Nephron progenitor cell (in vitro differentiated cells): ENCODE data around the gene MFSD12.

Experiments
- DNase-seq: peaks from one replicate; pipeline ENCODE4 v3.0.0; 2021
- H3K27ac Mint-ChIP-seq: 2 replicates; pipeline ENCODE4 v1.8.0; 2021; ENCODE audit warnings: mild to moderate bottlenecking, moderate library complexity, mixed read lengths
- H3K27me3 Mint-ChIP-seq: 2 replicates; pipeline ENCODE4 v1.8.0; 2021; ENCODE audit warnings: mild to moderate bottlenecking, low read depth, mixed read lengths; ENCODE audit not compliant: poor library complexity
- H3K36me3 Mint-ChIP-seq: 2 replicates; pipeline ENCODE4 v1.8.0; 2021; ENCODE audit warnings: low read depth, mixed read lengths
- H3K4me1 Mint-ChIP-seq: 2 replicates; pipeline ENCODE4 v1.8.0; 2021; ENCODE audit warnings: mixed read lengths
- H3K4me3 Mint-ChIP-seq: 2 replicates; pipeline ENCODE4 v1.8.0; 2021; ENCODE audit warnings: mild to moderate bottlenecking, moderate library complexity, mixed read lengths
- H3K9me3 Mint-ChIP-seq: 2 replicates; pipeline ENCODE4 v1.8.0; 2021; ENCODE audit warnings: mild to moderate bottlenecking, moderate library complexity, mixed read lengths
- CTCF ChIP-seq: fragments of 200-600 bp; sonication (generic); IDR thresholded peaks from 2 replicates; pipeline ENCODE4 v1.5.0; 2021; ENCODE audit warnings: antibody characterized with exemption

MFSD12 gene

GRCh38 chr19:3504735-3505134, 52.7 kb downstream of the MFSD12 start:
- peak overlapping the region; percentile 33 for H3K4me3 Mint-ChIP-seq
- no peak overlapping the region for H3K27ac Mint-ChIP-seq
- DNase-seq: no peak
- no peak for TF ChIP-seq CTCF
- peaks cover 8% of the 10 kb centered on the region for H3K36me3 Mint-ChIP-seq
- peaks cover 47% of the 10 kb centered on the region for H3K4me1 Mint-ChIP-seq
- H3K9me3 Mint-ChIP-seq: no peaks in the 10 kb centered on the region
- peaks cover 3% of the 10 kb centered on the region for H3K27me3 Mint-ChIP-seq

- Mint-ChIP-seq H3K4me1 (peaks cover 40% of the 10 kb centered on the region), H3K9me3 (no peaks in the 10 kb centered on the region), H3K36me3 (peaks cover 6% of the 10 kb centered on the region), H3K27me3 (peaks cover 3% of the 10 kb centered on the region), H3K27ac (peak overlapping the region; percentile 75), H3K4me3 (no peak overlapping the region)
- TF ChIP-seq CTCF: no peak
- no peak for DNase-seq
Observed at GRCh38 chr19:3503036-3503572, 54.3 kb downstream of the MFSD12 start.

- Mint-ChIP-seq H3K9me3 (no peaks in the 10 kb centered on the region), H3K4me1 (peaks cover 29% of the 10 kb centered on the region), H3K27ac (no peak overlapping the region)
Observed at GRCh38 chr19:3501780-3502179, 55.6 kb downstream of the MFSD12 start.

DNA sequence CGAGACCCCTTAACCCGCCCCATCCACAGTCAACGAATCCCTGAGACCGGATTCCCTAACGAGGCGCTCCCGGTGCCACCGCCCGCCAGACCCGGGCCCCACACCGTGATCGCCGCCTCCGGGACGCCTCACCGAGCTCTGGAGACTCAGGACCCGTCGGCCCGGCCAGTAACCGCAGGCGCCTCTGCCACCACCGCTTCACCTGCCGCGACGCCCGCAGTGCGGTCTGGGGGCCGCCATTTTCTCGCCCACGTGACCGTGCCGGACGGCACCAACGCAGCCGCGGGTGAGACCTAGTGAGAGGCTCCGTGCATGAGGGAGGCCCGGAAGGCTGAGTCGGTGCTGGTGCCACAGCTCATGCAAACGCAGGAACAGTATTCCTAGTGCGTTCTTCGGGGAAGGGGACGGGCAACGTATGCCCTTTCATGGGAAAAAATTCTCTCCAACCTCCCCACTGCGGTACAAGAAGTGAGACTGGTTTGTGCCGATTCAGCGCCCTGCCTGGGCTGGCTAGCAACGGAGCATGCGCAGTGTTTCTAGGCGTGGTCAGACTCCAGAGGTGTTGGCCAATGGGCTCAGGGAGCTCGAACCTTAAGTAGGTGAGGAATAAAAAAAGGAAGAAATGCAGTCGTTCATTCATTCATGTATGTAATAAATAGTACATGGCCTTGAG, 56.8 kb downstream of the MFSD12 start, which contains the start of gene DOHH:
DOHH (minus strand) TSS at position 246 of the 673 bp plus-strand sequence. CDS start 3,860 bp downstream, outside the sequence.
- Mint-ChIP-seq H3K4me3 (peak within 1 kb of the TSS; percentile 91), H3K4me1 (peaks cover 24% of the 10 kb centered on the region), H3K9me3 (no peaks in the 10 kb centered on the region), H3K27ac (peak within 1 kb of the TSS; percentile 100), H3K36me3 (peaks cover 27% of the 10 kb centered on the region), H3K27me3 (peaks cover 7% of the 10 kb centered on the region)
- peak; percentile 95 for DNase-seq
- no peak for TF ChIP-seq CTCF

More at GRCh38 chr19:3501780-3502179, 55.6 kb downstream of the MFSD12 start:
- Mint-ChIP-seq H3K27me3 (peaks cover 7% of the 10 kb centered on the region), H3K4me3 (no peak overlapping the region), H3K36me3 (peaks cover 17% of the 10 kb centered on the region)
- no peak for TF ChIP-seq CTCF
- DNase-seq: no peak

GRCh38 chr19:3499738-3500428, 57.5 kb downstream of the MFSD12 start:
- Mint-ChIP-seq H3K4me1 (peaks cover 22% of the 10 kb centered on the region), H3K4me3 (peak overlapping the region; percentile 91)

More at GRCh38 chr19:3499738-3500428, 57.5 kb downstream of the MFSD12 start:
- Mint-ChIP-seq H3K27ac (peak overlapping the region; percentile 100), H3K9me3 (no peaks in the 10 kb centered on the region), H3K36me3 (peaks cover 31% of the 10 kb centered on the region), H3K27me3 (peaks cover 7% of the 10 kb centered on the region)
- TF ChIP-seq CTCF: no peak
- DNase-seq: no peak
